H1 (cell line): ENCODE measurements around the gene TMEM200B. TPM values are rescaled to one million over a fixed set of nuclear protein-coding genes. Genes with fewer than 3 reads are reported as not detected.
"Not testable (repeated sequence)": the region's sequence is repeated elsewhere in the genome, so short reads cannot be mapped to it uniquely, and the experiment has no call there.

Experiments used
- CTCF ChIA-PET: fragments of 300-600 bp; sonication (Branson Sonifier 250); formaldehyde crosslinking; loops from one replicate; lab custom pipeline; 2021; ENCODE audit not compliant: partially characterized antibody; lab: Charles Lee
- POLR2A ChIA-PET: fragments of 300-600 bp; sonication (Branson Sonifier 250); formaldehyde crosslinking; loops from one replicate; lab custom pipeline; 2021; ENCODE audit warnings: inconsistent platforms; ENCODE audit not compliant: partially characterized antibody; lab: Charles Lee
- DNase-seq, 2 experiments: peaks; one replicate each; pipeline versions ENCODE4 v3.0.0 to v3.0.0-alpha.2; 2010 to 2022; ENCODE audit warnings: low spot score in 2 of 2, low read depth in 1 of 2, mixed read lengths in 1 of 2
- FAIRE-seq: peaks from 2 replicates; lab custom pipeline; 2011; peaks lifted over from hg19 to GRCh38; lab: Jason Lieb, UNC
- H2AFZ ChIP-seq: 2 replicates; pipeline ENCODE4 v1.8.1; 2012; ENCODE audit warnings: low read length, inconsistent platforms
- H2AK5ac ChIP-seq: 2 replicates; pipeline ENCODE4 v1.6.1; 2013; ENCODE audit warnings: low read depth, low read length
- H2BK120ac ChIP-seq: replicated peaks from 2 replicates; pipeline ENCODE3; 2013; ENCODE audit warnings: low read depth, low read length, inconsistent platforms
- H2BK12ac ChIP-seq: 2 replicates; pipeline ENCODE4 v1.6.1; 2013; ENCODE audit warnings: low read depth, low read length
- H2BK15ac ChIP-seq: 2 replicates; pipeline ENCODE4 v1.6.1; 2013; ENCODE audit warnings: low read length
- H2BK20ac ChIP-seq: 2 replicates; pipeline ENCODE4 v1.6.1; 2013; ENCODE audit warnings: low read length
- H2BK5ac ChIP-seq: 2 replicates; pipeline ENCODE4 v1.6.1; 2013; ENCODE audit warnings: low read depth, low read length
- H3K14ac ChIP-seq: 2 replicates; pipeline ENCODE4 v1.6.1; 2013; ENCODE audit warnings: inconsistent platforms; ENCODE audit not compliant: insufficient read length
- H3K18ac ChIP-seq: 2 replicates; pipeline ENCODE4 v1.6.1; 2013; ENCODE audit warnings: low read length; ENCODE audit errors: extremely low read depth
- H3K23ac ChIP-seq: 2 replicates; pipeline ENCODE4 v1.6.1; 2013; ENCODE audit warnings: inconsistent platforms; ENCODE audit not compliant: insufficient read length
- H3K23me2 ChIP-seq: 2 replicates; pipeline ENCODE4 v1.6.1; 2013; ENCODE audit warnings: low read depth, low read length
- H3K27ac ChIP-seq: 2 replicates; pipeline ENCODE4 v1.6.1; 2011; ENCODE audit warnings: low read depth, low read length, inconsistent platforms
- H3K27me3 ChIP-seq, 4 experiments: replicated peaks in 1 of 4; 1 replicate in 1 of 4; 2 replicates in 3 of 4; pipeline versions ENCODE4 v1.6.1 to v1.8.1; 2011 to 2013; ENCODE audit warnings: low read length in 3 of 4, mild to moderate bottlenecking in 3 of 4, inconsistent platforms in 2 of 4, mixed read lengths in 2 of 4, moderate library complexity in 1 of 4; ENCODE audit not compliant: control insufficient read depth in 3 of 4, insufficient read depth in 3 of 4; ENCODE audit errors: extremely low read depth in 1 of 4
- H3K36me3 ChIP-seq, 4 experiments: 2 replicates each; pipeline versions ENCODE4 v1.6.1 to v1.8.1; 2011 to 2013; ENCODE audit warnings: mild to moderate bottlenecking in 4 of 4, low read length in 3 of 4, moderate library complexity in 2 of 4, control low read depth in 1 of 4, inconsistent platforms in 1 of 4; ENCODE audit not compliant: insufficient read depth in 4 of 4, control insufficient read depth in 2 of 4
- H3K4ac ChIP-seq: replicated peaks from 2 replicates; pipeline ENCODE3; 2013; ENCODE audit warnings: low read length, low read depth, mixed read lengths, inconsistent platforms; ENCODE audit not compliant: insufficient read length
- H3K4me1 ChIP-seq, 4 experiments: replicated peaks in 1 of 4; 1 replicate in 1 of 4; 2 replicates in 3 of 4; pipeline versions ENCODE4 v1.6.1 to v1.8.1; 2011 to 2013; ENCODE audit warnings: low read length in 3 of 4, inconsistent platforms in 2 of 4, mixed read lengths in 1 of 4; ENCODE audit not compliant: insufficient read depth in 4 of 4, control insufficient read depth in 3 of 4
- H3K4me2 ChIP-seq, 2 experiments: 2 replicates each; pipeline versions ENCODE4 v1.6.1 to v1.8.1; 2011 to 2013; ENCODE audit warnings: low read depth in 2 of 2, low read length in 2 of 2, control low read depth in 1 of 2, inconsistent platforms in 1 of 2, mild to moderate bottlenecking in 1 of 2; ENCODE audit not compliant: insufficient read depth in 1 of 2
- H3K4me3 ChIP-seq, 4 experiments: fragments of 200-600, 300-600 bp in 1 of 4; sonication (generic), shearing (Covaris generic), sonication (Bioruptor Twin) in 1 of 4; 2 replicates each; pipeline versions ENCODE4 v1.5.1 to v1.8.1; 2011 to 2016; ENCODE audit warnings: low read length in 4 of 4, low read depth in 3 of 4, control low read depth in 2 of 4, inconsistent platforms in 2 of 4, mild to moderate bottlenecking in 2 of 4, mixed read lengths in 1 of 4, moderate library complexity in 1 of 4; ENCODE audit not compliant: insufficient read depth in 2 of 4; ENCODE audit errors: extremely low read depth in 1 of 4
- H3K56ac ChIP-seq: replicated peaks from 2 replicates; pipeline ENCODE3; 2013; ENCODE audit warnings: low read depth, mild to moderate bottlenecking, mixed read lengths, low read length, inconsistent platforms; ENCODE audit not compliant: insufficient read length
- H3K79me1 ChIP-seq: 2 replicates; pipeline ENCODE4 v1.6.1; 2013; ENCODE audit warnings: low read depth, low read length, control low read depth
- H3K79me2 ChIP-seq, 2 experiments: 2 replicates each; pipeline versions ENCODE4 v1.6.1 to v1.8.1; 2012 to 2013; ENCODE audit warnings: low read length in 2 of 2, mild to moderate bottlenecking in 2 of 2, inconsistent platforms in 1 of 2; ENCODE audit not compliant: insufficient read depth in 2 of 2, control insufficient read depth in 1 of 2
- H3K9ac ChIP-seq, 4 experiments: replicated peaks in 1 of 4; 1 replicate in 1 of 4; 2 replicates in 3 of 4; pipeline versions ENCODE4 v1.6.1 to v1.8.1; 2011 to 2013; ENCODE audit warnings: low read depth in 3 of 4, low read length in 3 of 4, control low read depth in 2 of 4, mild to moderate bottlenecking in 2 of 4, moderate library complexity in 2 of 4, inconsistent platforms in 1 of 4; ENCODE audit errors: extremely low read depth in 1 of 4
- H3K9me3 ChIP-seq, 2 experiments: 2 replicates each; pipeline versions ENCODE4 v1.6.1 to v1.8.1; 2012 to 2013; ENCODE audit warnings: mild to moderate bottlenecking in 2 of 2, moderate library complexity in 2 of 2, control low read depth in 1 of 2, inconsistent platforms in 1 of 2, low read depth in 1 of 2, low read length in 1 of 2, mixed read lengths in 1 of 2; ENCODE audit not compliant: insufficient read depth in 2 of 2
- H4K20me1 ChIP-seq, 2 experiments: replicated peaks in 1 of 2; 2 replicates each; pipeline versions ENCODE3 to v1.8.1; 2011 to 2013; ENCODE audit warnings: inconsistent platforms in 2 of 2, low read length in 2 of 2, mild to moderate bottlenecking in 1 of 2; ENCODE audit not compliant: insufficient read depth in 2 of 2, control insufficient read depth in 1 of 2
- H4K5ac ChIP-seq: 2 replicates; pipeline ENCODE4 v1.6.1; 2013; ENCODE audit warnings: low read length, low read depth, mixed read lengths, inconsistent platforms; ENCODE audit not compliant: insufficient read length
- H4K8ac ChIP-seq: 2 replicates; pipeline ENCODE4 v1.8.0; 2013; ENCODE audit warnings: mild to moderate bottlenecking, moderate library complexity, low read length, inconsistent platforms; ENCODE audit not compliant: insufficient read depth; ENCODE audit errors: extremely low read depth
- H4K91ac ChIP-seq: replicated peaks from 2 replicates; pipeline ENCODE3; 2013; ENCODE audit warnings: low read length, mixed read lengths, inconsistent platforms; ENCODE audit not compliant: insufficient read length
- WGBS, 2 experiments: shearing (Covaris generic) in 1 of 2; methylation state at CpG; one replicate each; pipeline versions ENCODE4 v1.1.6 to v1.1.7; 2013 to 2015; ENCODE audit warnings: low lambda C conversion rate in 2 of 2, mixed read lengths in 2 of 2, inconsistent platforms in 1 of 2, low coverage in 1 of 2, missing lambda C conversion rate in 1 of 2; ENCODE audit not compliant: insufficient replicate concordance in 2 of 2, insufficient coverage in 1 of 2, insufficient read length in 1 of 2; ENCODE audit errors: extremely low coverage in 1 of 2, missing lambda C conversion rate in 1 of 2; 5-methylcytosine and 5-hydroxymethylcytosine counted together
- polyA plus RNA-seq, 7 experiments: library from polyadenylated mRNA; depleted of rRNA in 3 of 7; stranded (reverse) in 5 of 7; unstranded in 2 of 7; fragments of >200 nt in 5 of 7; fragments of 200-250 nt in 2 of 7; gene quantifications; 1 replicate in 5 of 7; 2 replicates in 1 of 7; 4 replicates in 1 of 7; pipeline versions ENCODE4 v1.2.1 to v1.2.3, GENCODE V29; 2011 to 2013; ENCODE audit warnings: missing spikeins in 2 of 7, mixed read lengths in 2 of 7
- total RNA-seq: library from RNA; stranded (reverse); fragmentation: NEBNext Ultra II Directional; extraction: Animal tissue kit (Norgen Biotek cat#: 25700); gene quantifications from 2 replicates; pipeline ENCODE4 v1.2.1, GENCODE V29; 2021

The TMEM200B gene
- total and polyA plus RNA-seq, 2 of the 8 experiments (the other 6 are each of a cell fraction or from before 2014, with no cell fraction given): 4.9 to 11.0 TPM

GRCh38 chr1:29092704-29093103, 31.0 kb downstream of the TMEM200B start:
- H3K23ac ChIP-seq, H2BK20ac ChIP-seq, H4K91ac ChIP-seq, DNase-seq, H3K36me3 ChIP-seq, H2AK5ac ChIP-seq, H3K4me1 ChIP-seq, H3K79me2 ChIP-seq, H4K8ac ChIP-seq, H3K79me1 ChIP-seq, H3K4me3 ChIP-seq, H2AFZ ChIP-seq, H3K4ac ChIP-seq, H4K20me1 ChIP-seq, H3K14ac ChIP-seq, H3K18ac ChIP-seq, H2BK15ac ChIP-seq, H2BK120ac ChIP-seq, CTCF ChIA-PET, H3K27ac ChIP-seq, FAIRE-seq, H3K9me3 ChIP-seq, H3K9ac ChIP-seq, H3K4me2 ChIP-seq, H3K27me3 ChIP-seq, POLR2A ChIA-PET, H3K23me2 ChIP-seq, H2BK5ac ChIP-seq, H4K5ac ChIP-seq, H3K56ac ChIP-seq, H2BK12ac ChIP-seq: not testable (repeated sequence)
- 93% methylated on average over 5 of the region's 5 CpGs; no CpG with 5 or more reads in 1 of the 2 experiments for WGBS, 2 experiments
